SH-SY5Y (cell line): ENCODE measurements around the gene MIP.

Experiments
- GATA2 ChIP-seq: IDR thresholded peaks from 2 replicates; pipeline ENCODE4 v1.6.1; 2011; ENCODE audit warnings: mild to moderate bottlenecking, low read depth, low read length
- GATA3 ChIP-seq: IDR thresholded peaks from 2 replicates; pipeline ENCODE4 v1.6.1; 2011; ENCODE audit warnings: low read depth, mild to moderate bottlenecking, low read length, moderate library complexity

DNA sequence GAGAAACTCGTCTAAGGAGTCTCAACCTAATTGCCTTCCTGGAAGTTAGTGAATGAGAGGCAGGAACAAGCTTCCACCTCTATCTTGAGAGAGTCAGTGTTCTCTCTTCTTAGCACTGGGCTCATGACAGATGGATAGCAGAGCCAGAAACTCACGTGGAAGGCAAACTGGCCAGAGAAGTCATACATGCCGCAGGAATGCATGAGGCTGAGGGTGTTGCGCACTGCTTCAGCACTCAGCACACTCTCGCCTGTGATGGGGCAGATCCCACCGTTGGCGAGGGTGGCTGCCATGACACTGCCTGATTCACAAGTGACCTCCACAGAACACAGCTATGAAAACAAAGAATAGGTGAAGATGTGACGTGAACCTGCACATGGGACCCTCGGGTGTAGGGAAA, 19.9 kb upstream of the MIP start:
- TF ChIP-seq GATA3 (no peak), GATA2 (no peak)
